HepG2 (cell line): ENCODE data around the gene AKR1E2. TPM values are rescaled to one million over a fixed set of nuclear protein-coding genes. Genes with fewer than 3 reads are reported as not detected.

ENCODE experiments used
- ATF7-NPFF ChIP-seq: sonication (generic); formaldehyde crosslinking; IDR thresholded peaks from 2 replicates; pipeline ENCODE4 v1.8.1; 2023; ENCODE audit warnings: mild to moderate bottlenecking, low read depth, missing genetic modification reagents, moderate library complexity
- GABPA ChIP-seq, 2 experiments: IDR thresholded peaks; 2 replicates each; pipeline ENCODE4 v1.6.1; 2011 to 2016; ENCODE audit warnings: low read depth in 2 of 2, low read length in 1 of 2, missing biosample characterization in 1 of 2, missing genetic modification characterization in 1 of 2
- NBN ChIP-seq: fragments of 450-650 bp; conservative IDR thresholded peaks from 2 replicates; pipeline ENCODE4 v1.6.1; 2017
- PITX1 ChIP-seq: sonication (generic); formaldehyde crosslinking; IDR thresholded peaks from 2 replicates; pipeline ENCODE4 v1.5.1; 2020; ENCODE audit warnings: mild to moderate bottlenecking, missing genetic modification reagents
- ZFP82 ChIP-seq: sonication (generic); formaldehyde crosslinking; IDR thresholded peaks from 2 replicates; pipeline ENCODE4 v1.5.1; 2020; ENCODE audit warnings: mild to moderate bottlenecking, missing genetic modification reagents, borderline replicate concordance
- ZIK1 ChIP-seq: sonication (generic); formaldehyde crosslinking; IDR thresholded peaks from 2 replicates; pipeline ENCODE4 v1.5.0; 2020; ENCODE audit warnings: mild to moderate bottlenecking, low read depth, missing genetic modification reagents, borderline replicate concordance
- ZNF180 ChIP-seq: sonication (generic); formaldehyde crosslinking; IDR thresholded peaks from 2 replicates; pipeline ENCODE4 v1.4.0; 2020; ENCODE audit warnings: low read depth, missing genetic modification reagents, borderline replicate concordance
- ZNF550 ChIP-seq: sonication (generic); formaldehyde crosslinking; IDR thresholded peaks from 2 replicates; pipeline ENCODE4 v1.4.0; 2020; ENCODE audit warnings: mild to moderate bottlenecking, missing genetic modification reagents, borderline replicate concordance
- ZNF766 ChIP-seq: sonication (generic); formaldehyde crosslinking; IDR thresholded peaks from 2 replicates; pipeline ENCODE4 v1.5.0; 2020; ENCODE audit warnings: missing genetic modification reagents, borderline replicate concordance
- polyA plus RNA-seq, 8 experiments: library from polyadenylated mRNA; depleted of rRNA in 3 of 8; stranded (reverse) in 7 of 8; unstranded in 1 of 8; fragments of >200 nt; fragmentation: Illumina TruSeq in 4 of 8; extraction: Trizol in 4 of 8; gene quantifications; 2 replicates each; pipeline versions ENCODE4 v1.2.1 to v1.2.3, GENCODE V29; 2011 to 2016; ENCODE audit warnings: low read depth in 4 of 8, missing spikeins in 1 of 8, mixed read lengths in 1 of 8; ENCODE audit not compliant: insufficient read depth in 1 of 8
- total RNA-seq, 5 experiments: library from RNA; depleted of rRNA; stranded (reverse); fragments of >200 nt; fragmentation: Illumina TruSeq; extraction: Trizol; gene quantifications; 2 replicates each; pipeline ENCODE4 v1.2.3, GENCODE V29; 2016; ENCODE audit warnings: low read depth in 1 of 5
- TF ChIP-seq, protein P1 (sequence below): sonication (generic); formaldehyde crosslinking; conservative IDR thresholded peaks from 2 replicates; pipeline ENCODE4 v1.4.0; 2020; ENCODE audit warnings: missing genetic modification reagents
- TF ChIP-seq, protein P2 (sequence below): fragments of 450-650 bp; IDR thresholded peaks from 2 replicates; pipeline ENCODE4 v1.6.1; 2017

The AKR1E2 gene
- total and polyA plus RNA-seq, 2 of the 13 experiments (the other 11 are each of a cell fraction or from before 2014, with no cell fraction given): not detected

DNA sequence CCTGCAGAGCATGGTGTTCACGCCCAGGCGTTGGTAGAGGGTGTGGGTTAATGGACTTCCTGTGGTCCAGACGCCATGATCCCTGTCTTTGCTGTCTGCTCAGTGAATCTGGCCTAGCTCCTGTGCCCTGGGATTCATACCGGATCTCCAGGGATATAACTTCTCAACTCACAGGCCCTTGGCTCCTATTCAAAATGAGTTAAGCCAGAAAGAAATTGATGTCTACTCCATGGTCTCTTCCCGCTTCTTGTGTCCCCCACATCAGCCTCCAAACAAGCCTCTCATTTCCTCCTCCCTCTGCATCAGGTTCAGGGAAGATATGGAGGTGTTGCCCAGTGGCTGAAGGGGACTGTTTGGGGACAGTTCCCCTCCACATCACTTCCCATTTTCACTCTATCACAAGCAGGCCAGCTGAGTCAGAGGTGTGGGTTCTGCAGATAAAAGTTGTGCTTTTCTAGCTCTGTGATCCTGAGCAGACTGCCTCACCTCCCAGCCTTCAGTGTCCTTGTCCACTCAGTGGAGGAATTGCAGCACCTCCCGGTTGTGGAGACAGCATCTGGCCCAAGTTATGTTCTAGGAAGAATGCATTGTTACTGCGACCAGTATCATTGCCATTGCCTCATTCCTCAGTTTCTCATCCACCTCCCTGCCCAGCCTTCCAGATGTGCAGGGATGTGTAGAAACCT, 22.5 kb downstream of the AKR1E2 start (continued):
- TF ChIP-seq, protein P1, sequence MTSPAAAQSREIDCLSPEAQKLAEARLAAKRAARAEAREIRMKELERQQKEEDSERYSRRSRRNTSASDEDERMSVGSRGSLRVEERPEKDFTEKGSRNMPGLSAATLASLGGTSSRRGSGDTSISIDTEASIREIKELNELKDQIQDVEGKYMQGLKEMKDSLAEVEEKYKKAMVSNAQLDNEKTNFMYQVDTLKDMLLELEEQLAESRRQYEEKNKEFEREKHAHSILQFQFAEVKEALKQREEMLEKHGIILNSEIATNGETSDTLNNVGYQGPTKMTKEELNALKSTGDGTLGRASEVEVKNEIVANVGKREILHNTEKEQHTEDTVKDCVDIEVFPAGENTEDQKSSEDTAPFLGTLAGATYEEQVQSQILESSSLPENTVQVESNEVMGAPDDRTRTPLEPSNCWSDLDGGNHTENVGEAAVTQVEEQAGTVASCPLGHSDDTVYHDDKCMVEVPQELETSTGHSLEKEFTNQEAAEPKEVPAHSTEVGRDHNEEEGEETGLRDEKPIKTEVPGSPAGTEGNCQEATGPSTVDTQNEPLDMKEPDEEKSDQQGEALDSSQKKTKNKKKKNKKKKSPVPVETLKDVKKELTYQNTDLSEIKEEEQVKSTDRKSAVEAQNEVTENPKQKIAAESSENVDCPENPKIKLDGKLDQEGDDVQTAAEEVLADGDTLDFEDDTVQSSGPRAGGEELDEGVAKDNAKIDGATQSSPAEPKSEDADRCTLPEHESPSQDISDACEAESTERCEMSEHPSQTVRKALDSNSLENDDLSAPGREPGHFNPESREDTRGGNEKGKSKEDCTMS (CRISPR knock-in tag): no peak
- TF ChIP-seq ZNF180 (CRISPR knock-in tag): no peak
- TF ChIP-seq ZFP82: no peak
- no peak for TF ChIP-seq NBN
- no peak for TF ChIP-seq GABPA (IDR thresholded peaks at IDR 0.05; ENCODE audit: low read depth, low read length)
- no peak for TF ChIP-seq GABPA (CRISPR knock-in tag; IDR thresholded peaks at IDR 0.05; ENCODE audit: low read depth)
- TF ChIP-seq, protein P2, sequence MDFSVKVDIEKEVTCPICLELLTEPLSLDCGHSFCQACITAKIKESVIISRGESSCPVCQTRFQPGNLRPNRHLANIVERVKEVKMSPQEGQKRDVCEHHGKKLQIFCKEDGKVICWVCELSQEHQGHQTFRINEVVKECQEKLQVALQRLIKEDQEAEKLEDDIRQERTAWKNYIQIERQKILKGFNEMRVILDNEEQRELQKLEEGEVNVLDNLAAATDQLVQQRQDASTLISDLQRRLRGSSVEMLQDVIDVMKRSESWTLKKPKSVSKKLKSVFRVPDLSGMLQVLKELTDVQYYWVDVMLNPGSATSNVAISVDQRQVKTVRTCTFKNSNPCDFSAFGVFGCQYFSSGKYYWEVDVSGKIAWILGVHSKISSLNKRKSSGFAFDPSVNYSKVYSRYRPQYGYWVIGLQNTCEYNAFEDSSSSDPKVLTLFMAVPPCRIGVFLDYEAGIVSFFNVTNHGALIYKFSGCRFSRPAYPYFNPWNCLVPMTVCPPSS: no peak
- no peak for TF ChIP-seq ZNF550 (CRISPR knock-in tag)
- no peak for TF ChIP-seq ZNF766
- TF ChIP-seq ZIK1 (CRISPR knock-in tag): no peak
- TF ChIP-seq ATF7-NPFF: no peak
- no peak for TF ChIP-seq PITX1 (CRISPR knock-in tag)
